ENCODE measurements around the gene FAM72D.
"Not testable (repeated sequence)": the region's sequence is repeated elsewhere in the genome, so short reads cannot be mapped to it uniquely, and the experiment has no call there.

FAM72D gene

DNA sequence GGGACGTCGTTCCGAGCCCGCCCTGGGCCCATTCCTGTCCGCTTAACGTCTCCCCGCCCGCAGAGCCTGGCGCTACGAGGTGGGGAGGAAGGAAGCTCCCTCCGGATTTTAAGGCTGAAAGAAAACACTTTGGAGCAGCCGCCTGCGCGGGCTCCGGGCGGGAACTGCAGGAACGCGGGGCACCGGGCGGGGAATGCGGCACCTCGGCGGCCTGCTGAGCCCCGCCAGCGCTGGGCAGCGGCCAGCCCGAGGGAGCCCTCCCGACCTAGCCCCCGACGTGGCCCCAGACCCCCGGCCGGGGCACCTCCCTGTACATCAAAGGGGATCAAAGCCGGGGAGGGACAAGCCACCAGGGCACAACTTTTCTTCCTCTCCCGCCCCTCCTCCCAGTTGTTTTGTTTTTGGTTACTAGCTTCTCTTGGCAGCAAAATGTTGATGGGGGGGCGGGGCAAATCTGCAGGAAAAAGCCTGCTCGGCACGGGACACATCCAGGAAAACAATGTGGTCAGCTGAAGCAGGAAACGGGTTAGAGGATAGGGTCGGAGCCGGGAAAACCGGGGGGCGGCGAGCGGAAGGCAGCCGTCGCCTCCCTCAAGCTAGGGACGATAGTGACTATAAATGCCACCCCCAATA, 2.1 kb upstream of the FAM72D start:
- DNase-seq, result not testable (repeated sequence)

DNA sequence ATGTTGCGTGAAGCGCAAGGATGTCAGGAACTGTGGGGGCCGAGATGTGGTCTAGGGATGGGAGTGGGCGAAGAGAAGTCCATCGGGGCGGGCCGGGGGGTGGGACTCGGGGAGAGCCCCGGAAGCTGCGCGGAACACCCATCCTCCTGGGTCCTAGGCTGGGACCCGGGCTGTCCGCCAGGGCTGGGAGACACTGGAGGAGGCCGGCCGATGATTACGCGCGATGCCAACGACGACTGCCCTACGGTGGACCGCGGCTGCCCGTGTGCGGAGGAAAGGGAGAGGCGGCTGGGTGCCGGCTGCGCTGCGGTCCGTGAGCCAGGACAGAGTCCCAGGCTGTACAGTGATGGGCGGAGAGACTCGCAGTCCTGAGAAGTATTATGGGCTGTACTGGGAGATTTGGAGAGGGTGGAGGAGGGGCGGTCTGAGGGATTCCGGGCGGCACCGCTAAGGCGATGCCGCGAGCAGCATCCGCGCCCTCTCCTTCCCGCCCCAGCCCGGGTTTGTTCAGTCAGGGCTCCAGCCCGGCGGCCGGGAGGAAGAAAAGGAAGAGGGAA, 1.0 kb upstream of the FAM72D start:
- not testable (repeated sequence) for DNase-seq

- DNase-seq, result not testable (repeated sequence)
Observed at GRCh38 chr1:145101725-145102124, 6.0 kb downstream of the FAM72D start.

GRCh38 chr1:145103294-145103693, 7.5 kb downstream of the FAM72D start:
- not testable (repeated sequence) for DNase-seq

GRCh38 chr1:145111674-145112073, 15.9 kb downstream of the FAM72D start:
- DNase-seq, result not testable (repeated sequence)

- not testable (repeated sequence) for DNase-seq
Observed at GRCh38 chr1:145112703-145113102, 16.9 kb downstream of the FAM72D start.

- not testable (repeated sequence) for DNase-seq
Observed at GRCh38 chr1:145114560-145115057, 18.8 kb downstream of the FAM72D start.

DNA sequence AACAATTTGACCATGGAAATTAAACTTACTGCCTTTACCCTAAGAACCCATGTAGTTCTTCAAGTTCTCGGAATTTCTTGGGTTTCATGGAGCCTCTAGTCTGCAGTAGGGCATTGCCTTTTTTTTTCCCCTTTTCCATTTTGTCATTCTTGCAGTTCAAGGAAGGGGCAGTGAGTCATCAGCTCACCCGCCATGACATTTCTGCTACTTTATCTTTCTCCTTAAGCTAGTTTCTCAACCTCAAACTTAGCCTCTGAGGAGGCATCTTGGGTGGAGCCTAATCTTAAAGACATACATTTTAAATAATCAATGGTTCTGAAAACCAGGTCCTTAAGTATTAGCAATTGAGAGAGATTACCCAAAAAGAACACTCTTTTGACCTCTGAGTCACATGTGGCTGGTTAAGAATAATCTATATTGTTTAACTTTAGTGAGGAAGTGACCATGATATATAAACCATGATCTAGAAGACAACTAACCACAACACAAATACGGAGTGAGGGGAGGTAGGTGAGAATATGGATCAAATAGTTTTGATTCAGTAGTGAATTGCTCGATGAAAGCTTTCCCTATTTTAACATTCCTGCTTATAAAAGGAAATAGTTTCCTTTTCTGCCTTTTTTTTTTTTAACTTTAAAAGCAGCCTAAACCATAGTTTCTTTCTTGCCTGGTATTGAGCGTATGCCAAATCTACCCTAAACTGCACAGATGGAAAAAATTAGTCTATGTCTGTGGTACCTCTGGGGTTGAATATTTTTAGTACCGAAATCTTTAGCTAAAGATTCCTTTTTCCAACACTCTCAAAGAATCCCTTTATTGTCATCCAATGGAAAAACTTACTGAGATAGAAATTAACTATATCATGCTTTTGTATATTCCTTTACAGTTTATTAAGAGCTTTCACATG, 20.1 kb downstream of the FAM72D start:
- not testable (repeated sequence) for DNase-seq

- DNase-seq, result not testable (repeated sequence)
Observed at GRCh38 chr1:145119842-145120241, 24.1 kb downstream of the FAM72D start.

DNA sequence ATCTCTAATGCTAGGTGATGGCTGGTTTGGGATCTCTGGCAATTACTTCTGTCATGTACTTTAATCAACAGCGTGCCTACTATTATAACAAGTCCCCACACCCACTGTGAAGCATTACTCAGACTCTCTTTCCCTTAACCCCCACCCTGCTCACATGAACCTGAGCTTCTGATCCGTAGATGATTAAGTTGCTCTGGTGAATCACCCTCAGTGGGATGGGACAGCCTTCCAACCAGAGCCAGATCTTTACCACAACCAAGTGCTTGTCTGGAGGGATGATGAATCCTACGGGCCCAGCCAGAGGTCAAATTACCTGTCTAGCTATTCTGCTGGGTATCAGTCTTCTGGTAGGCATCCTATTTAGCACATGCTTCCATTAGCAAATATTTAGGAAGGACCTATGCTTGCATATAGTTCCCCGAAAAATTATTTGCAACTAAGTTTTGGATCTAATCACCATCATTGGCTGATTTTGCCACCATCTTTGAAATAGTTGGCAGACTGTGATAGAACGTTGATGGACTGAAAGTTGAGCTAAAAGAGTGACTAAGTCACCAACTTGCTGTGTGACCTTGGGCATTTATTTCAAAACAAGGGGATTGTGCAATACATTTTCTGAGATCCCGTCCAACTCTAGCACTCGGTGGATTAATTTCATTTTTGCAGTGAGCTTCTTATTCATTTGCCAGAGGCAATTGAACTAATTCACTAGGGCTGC, 26.7 kb downstream of the FAM72D start:
- DNase-seq, result not testable (repeated sequence)

- DNase-seq, result not testable (repeated sequence)
Observed at GRCh38 chr1:145123062-145123395, 27.3 kb downstream of the FAM72D start.

- DNase-seq, result not testable (repeated sequence)
Observed at GRCh38 chr1:145123992-145124641, 28.3 kb downstream of the FAM72D start.

DNA sequence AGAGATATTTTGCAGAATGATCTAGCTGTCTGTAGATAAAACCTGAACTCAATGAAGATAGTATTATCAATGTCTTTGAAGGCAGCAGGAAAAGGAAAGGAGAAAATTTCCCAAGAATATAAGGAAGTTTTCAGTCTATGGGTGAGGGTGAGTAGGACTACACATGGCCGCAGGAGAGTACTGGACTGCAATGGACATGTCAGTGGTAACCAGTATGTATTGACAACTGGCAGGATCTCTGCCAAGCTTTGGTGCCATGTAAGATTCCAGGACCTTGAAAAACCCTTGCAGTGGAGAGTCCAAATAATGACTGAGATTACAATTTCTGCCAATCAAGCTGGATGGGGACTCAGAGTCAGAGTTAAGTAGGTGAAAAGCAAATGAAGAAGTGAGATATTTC, 29.3 kb downstream of the FAM72D start:
- not testable (repeated sequence) for DNase-seq

DNA sequence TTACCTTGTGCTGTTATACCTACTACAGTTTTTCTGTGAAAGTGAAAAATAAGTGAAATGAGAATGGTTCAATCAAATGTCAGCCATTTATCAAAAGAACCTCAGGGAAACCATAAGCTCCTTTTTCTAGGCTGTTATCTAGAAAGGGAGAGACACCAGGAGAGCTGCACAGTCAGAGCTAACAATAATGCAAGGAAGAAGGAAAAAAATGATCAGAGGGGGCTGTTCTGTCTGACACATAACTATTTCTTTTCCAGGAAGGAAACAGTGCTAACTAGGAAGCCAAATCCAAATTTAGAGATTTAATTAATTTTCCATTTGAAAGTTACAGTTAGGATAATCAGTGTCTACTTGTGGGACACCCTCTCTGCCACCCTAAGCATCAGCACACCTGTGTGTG, 31.4 kb downstream of the FAM72D start:
- DNase-seq, result not testable (repeated sequence)

GRCh38 chr1:145128697-145129469, 33.1 kb downstream of the FAM72D start:
- DNase-seq, result not testable (repeated sequence)

DNA sequence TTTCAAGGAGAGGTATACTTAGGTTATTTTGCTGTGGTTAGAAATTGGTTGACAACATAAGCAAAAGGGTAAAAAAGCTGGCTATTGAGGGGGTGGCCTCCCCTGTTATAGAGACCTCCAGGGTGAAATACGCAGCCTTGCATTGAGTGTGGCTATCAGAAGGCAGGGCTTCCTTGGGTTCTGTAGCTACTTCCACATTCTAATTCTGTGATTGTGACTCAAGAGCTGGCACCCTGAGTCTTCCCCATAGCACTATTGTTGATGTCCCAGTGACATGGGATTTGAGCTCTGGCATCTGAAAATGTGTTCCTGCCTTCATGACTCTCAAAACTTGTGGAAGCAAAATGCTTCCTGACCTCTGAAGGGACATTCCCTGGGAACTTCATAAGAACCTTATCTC, 38.7 kb downstream of the FAM72D start:
- not testable (repeated sequence) for DNase-seq

GRCh38 chr1:145140549-145140948, 44.8 kb downstream of the FAM72D start:
- not testable (repeated sequence) for DNase-seq

GRCh38 chr1:145144264-145144913, 48.6 kb downstream of the FAM72D start:
- DNase-seq, result not testable (repeated sequence)

DNA sequence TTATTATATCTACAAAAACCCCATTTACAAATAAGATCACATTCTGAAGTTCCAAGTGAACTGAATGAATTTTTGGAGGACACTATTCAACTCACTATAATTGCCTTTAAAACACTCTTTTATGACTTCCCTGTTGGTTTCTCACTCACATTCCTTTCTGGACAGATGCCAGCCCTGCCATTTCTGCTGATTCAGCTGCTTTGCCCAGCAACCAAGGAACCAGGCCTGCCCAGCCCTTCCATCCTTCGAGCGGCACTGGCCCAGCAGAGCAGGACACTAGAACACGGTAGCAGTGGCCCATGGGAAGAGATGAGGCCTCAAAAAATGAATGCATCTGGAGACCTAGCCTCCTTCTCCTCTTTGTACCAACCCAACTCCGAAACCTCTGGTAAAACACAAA, 50.5 kb downstream of the FAM72D start:
- DNase-seq, result not testable (repeated sequence)

DNA sequence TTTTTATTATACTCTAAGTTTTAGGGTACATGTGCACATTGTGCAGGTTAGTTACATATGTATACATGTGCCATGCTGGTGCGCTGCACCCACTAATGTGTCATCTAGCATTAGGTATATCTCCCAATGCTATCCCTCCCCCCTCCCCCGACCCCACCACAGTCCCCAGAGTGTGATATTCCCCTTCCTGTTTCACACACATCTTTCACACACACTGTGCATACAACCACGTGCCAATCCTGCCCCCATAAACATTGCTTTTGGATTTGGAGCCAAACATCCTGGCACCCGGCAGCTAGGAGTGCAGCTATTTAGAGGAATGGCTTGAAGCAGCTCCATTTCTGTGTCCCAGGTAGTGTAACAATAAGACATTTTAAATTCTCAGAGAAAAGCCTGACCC, 51.4 kb downstream of the FAM72D start:
- not testable (repeated sequence) for DNase-seq

DNA sequence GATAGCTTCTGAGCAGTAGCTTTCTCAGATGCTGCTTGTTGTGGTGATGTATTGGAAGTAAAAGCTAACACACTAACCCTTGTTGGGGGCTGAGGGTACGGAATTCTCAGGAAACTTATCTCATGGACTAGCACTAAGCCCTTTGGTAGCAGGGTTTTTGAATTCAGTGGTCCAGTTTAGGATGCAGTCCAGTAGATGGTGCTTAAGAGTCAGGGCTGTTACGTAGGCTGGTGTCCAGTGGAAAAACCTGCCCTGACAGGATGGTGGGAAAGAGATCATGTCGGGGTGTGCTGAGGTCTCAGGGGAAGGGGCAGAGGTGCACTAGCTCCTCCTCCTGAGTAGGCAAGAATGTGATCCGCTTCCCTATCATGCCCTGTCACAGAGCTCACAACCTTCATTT, 59.6 kb downstream of the FAM72D start:
- not testable (repeated sequence) for DNase-seq

All from midbrain (tissue), 1 donor.